Testis (tissue), 2 donors: ENCODE data around the gene SMAD1.

Experiments used
- POLR2A ChIP-seq: fragments of 450-650 bp; IDR thresholded peaks from one replicate; pipeline ENCODE4 v1.6.1; 2017; ENCODE audit warnings: antibody characterized with exemption, mild to moderate bottlenecking, moderate library complexity
- TF ChIP-seq, protein P1 (sequence below), 3 experiments: fragments of 450-650 bp in 2 of 3; fragments of 200-600 bp in 1 of 3; sonication (generic) in 1 of 3; IDR thresholded peaks; one replicate each; pipeline ENCODE4 v1.5.1; 2016 to 2019; ENCODE audit warnings: antibody characterized with exemption in 3 of 3, mild to moderate bottlenecking in 2 of 3, moderate library complexity in 1 of 3

DNA sequence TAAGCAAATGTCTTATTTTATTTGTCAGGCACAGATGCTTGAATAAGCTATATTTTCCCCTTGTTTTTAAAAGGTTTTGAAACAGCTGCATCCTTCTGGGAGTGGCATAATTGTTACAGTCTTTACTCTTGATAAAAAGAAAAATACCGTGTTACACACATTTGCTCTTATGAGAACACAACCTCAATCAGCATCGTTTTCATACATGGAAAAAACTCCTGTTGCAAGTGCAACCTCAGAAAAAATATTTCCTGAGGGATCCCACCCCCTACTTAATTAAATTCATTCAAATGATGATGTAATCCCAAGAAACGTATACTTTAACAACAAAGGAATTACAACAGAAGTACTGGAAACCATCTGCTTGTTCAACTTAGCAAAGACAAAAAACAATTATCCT, 58.6 kb downstream of the SMAD1 start:
- TF ChIP-seq, protein P1, sequence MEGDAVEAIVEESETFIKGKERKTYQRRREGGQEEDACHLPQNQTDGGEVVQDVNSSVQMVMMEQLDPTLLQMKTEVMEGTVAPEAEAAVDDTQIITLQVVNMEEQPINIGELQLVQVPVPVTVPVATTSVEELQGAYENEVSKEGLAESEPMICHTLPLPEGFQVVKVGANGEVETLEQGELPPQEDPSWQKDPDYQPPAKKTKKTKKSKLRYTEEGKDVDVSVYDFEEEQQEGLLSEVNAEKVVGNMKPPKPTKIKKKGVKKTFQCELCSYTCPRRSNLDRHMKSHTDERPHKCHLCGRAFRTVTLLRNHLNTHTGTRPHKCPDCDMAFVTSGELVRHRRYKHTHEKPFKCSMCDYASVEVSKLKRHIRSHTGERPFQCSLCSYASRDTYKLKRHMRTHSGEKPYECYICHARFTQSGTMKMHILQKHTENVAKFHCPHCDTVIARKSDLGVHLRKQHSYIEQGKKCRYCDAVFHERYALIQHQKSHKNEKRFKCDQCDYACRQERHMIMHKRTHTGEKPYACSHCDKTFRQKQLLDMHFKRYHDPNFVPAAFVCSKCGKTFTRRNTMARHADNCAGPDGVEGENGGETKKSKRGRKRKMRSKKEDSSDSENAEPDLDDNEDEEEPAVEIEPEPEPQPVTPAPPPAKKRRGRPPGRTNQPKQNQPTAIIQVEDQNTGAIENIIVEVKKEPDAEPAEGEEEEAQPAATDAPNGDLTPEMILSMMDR (IDR thresholded peaks at IDR 0.05), result no peak
- TF ChIP-seq POLR2A, result no peak
